ENCODE results near the gene OR4D9.

DNA sequence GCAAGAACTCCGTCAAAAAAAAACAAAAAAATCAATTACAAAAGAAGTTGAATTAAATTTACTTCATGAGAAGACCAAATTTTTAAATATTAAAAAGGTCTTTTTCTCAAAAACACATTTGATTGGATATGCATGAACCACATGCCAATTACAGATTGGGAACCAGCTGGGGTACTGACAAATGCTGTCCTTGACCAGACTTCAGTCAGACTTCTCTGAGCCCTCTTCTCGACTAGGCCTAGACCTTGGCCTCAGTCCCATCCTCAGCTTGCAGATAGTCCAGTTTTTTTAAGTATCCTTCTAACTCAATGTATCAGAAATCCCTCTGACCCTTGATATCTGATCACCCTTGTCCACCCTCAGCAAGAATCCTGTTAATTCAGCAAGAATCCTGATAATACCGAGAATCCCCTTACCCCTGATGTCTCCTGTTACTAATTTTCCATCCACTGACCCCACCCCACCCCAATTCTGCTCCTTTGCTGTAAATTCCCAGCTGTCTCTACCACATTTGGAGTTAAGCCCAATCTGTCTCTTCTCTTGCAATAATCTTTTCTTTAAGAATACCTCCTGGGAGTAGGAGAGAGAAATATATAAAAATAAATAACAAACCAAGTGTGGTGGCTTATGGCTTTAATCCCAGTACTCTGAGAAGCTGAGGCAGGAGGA, 30.9 kb downstream of the OR4D9 start:
- TF ChIP-seq, protein P1, sequence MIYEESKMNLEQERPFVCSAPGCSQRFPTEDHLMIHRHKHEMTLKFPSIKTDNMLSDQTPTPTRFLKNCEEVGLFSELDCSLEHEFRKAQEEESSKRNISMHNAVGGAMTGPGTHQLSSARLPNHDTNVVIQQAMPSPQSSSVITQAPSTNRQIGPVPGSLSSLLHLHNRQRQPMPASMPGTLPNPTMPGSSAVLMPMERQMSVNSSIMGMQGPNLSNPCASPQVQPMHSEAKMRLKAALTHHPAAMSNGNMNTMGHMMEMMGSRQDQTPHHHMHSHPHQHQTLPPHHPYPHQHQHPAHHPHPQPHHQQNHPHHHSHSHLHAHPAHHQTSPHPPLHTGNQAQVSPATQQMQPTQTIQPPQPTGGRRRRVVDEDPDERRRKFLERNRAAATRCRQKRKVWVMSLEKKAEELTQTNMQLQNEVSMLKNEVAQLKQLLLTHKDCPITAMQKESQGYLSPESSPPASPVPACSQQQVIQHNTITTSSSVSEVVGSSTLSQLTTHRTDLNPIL (CRISPR knock-in tag; IDR thresholded peaks at IDR 0.05; ENCODE audit: low read depth) = no peak
- no peak for TF ChIP-seq ZNF565 (CRISPR knock-in tag; conservative IDR thresholded peaks at IDR 0.05; ENCODE audit: low read depth)
- no peak for TF ChIP-seq SNAI2 (CRISPR knock-in tag; IDR thresholded peaks at IDR 0.05)
- TF ChIP-seq, protein P2, sequence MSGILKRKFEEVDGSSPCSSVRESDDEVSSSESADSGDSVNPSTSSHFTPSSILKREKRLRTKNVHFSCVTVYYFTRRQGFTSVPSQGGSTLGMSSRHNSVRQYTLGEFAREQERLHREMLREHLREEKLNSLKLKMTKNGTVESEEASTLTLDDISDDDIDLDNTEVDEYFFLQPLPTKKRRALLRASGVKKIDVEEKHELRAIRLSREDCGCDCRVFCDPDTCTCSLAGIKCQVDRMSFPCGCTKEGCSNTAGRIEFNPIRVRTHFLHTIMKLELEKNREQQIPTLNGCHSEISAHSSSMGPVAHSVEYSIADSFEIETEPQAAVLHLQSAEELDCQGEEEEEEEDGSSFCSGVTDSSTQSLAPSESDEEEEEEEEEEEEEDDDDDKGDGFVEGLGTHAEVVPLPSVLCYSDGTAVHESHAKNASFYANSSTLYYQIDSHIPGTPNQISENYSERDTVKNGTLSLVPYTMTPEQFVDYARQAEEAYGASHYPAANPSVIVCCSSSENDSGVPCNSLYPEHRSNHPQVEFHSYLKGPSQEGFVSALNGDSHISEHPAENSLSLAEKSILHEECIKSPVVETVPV (CRISPR knock-in tag; IDR thresholded peaks at IDR 0.05) = no peak
- no peak for TF ChIP-seq RARB (CRISPR knock-in tag; IDR thresholded peaks at IDR 0.05)
- TF ChIP-seq, protein P3, sequence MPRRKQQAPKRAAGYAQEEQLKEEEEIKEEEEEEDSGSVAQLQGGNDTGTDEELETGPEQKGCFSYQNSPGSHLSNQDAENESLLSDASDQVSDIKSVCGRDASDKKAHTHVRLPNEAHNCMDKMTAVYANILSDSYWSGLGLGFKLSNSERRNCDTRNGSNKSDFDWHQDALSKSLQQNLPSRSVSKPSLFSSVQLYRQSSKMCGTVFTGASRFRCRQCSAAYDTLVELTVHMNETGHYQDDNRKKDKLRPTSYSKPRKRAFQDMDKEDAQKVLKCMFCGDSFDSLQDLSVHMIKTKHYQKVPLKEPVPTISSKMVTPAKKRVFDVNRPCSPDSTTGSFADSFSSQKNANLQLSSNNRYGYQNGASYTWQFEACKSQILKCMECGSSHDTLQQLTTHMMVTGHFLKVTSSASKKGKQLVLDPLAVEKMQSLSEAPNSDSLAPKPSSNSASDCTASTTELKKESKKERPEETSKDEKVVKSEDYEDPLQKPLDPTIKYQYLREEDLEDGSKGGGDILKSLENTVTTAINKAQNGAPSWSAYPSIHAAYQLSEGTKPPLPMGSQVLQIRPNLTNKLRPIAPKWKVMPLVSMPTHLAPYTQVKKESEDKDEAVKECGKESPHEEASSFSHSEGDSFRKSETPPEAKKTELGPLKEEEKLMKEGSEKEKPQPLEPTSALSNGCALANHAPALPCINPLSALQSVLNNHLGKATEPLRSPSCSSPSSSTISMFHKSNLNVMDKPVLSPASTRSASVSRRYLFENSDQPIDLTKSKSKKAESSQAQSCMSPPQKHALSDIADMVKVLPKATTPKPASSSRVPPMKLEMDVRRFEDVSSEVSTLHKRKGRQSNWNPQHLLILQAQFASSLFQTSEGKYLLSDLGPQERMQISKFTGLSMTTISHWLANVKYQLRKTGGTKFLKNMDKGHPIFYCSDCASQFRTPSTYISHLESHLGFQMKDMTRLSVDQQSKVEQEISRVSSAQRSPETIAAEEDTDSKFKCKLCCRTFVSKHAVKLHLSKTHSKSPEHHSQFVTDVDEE (CRISPR knock-in tag; IDR thresholded peaks at IDR 0.05) = no peak
- TF ChIP-seq ZC3H10 (CRISPR knock-in tag; IDR thresholded peaks at IDR 0.05) = no peak
- TF ChIP-seq PPARA (CRISPR knock-in tag; IDR thresholded peaks at IDR 0.05; ENCODE audit: borderline replicate concordance) = no peak
- TF ChIP-seq ZFP30 (CRISPR knock-in tag; IDR thresholded peaks at IDR 0.05) = no peak
- no peak for TF ChIP-seq BACH2 (CRISPR knock-in tag; IDR thresholded peaks at IDR 0.05; ENCODE audit: borderline replicate concordance)
- no peak for TF ChIP-seq CSDC2 (CRISPR knock-in tag; IDR thresholded peaks at IDR 0.05)
- no peak for TF ChIP-seq ESRRG (CRISPR knock-in tag; IDR thresholded peaks at IDR 0.05)
- no peak for TF ChIP-seq PATZ1 (CRISPR knock-in tag; IDR thresholded peaks at IDR 0.05; ENCODE audit: borderline replicate concordance)
- TF ChIP-seq POU6F1 (CRISPR knock-in tag; IDR thresholded peaks at IDR 0.05; ENCODE audit: borderline replicate concordance, low read depth) = no peak

Measured in SK-N-SH treated with all-trans-retinoic acid at 6 μM for 48 hours (cell line).